Inferior parietal cortex (tissue), 1 donor: Measurements from ENCODE around the gene SETD6.

Experiments used
- DNase-seq: peaks from one replicate; pipeline ENCODE4 v3.0.0-alpha.2; 2016; ENCODE audit errors: extremely low spot score

Gene SETD6

GRCh38 chr16:58507963-58508670 lies 7.2 kb upstream of the SETD6 start:
- no peak for DNase-seq

- DNase-seq, result no peak
Measured at GRCh38 chr16:58508671-58509251, 6.6 kb upstream of the SETD6 start.

GRCh38 chr16:58509256-58510096 lies 5.8 kb upstream of the SETD6 start:
- DNase-seq, result no peak

GRCh38 chr16:58510097-58510775 lies 5.1 kb upstream of the SETD6 start:
- no peak for DNase-seq

- DNase-seq, result no peak
Measured at GRCh38 chr16:58510776-58511628, 4.3 kb upstream of the SETD6 start.

GRCh38 chr16:58511933-58512815 lies 3.1 kb upstream of the SETD6 start:
- DNase-seq, result peak; percentile 77

- no peak for DNase-seq
Measured at GRCh38 chr16:58513874-58514273, 1.4 kb upstream of the SETD6 start.

GRCh38 chr16:58515871-58516767 lies 802 bp downstream of the SETD6 start:
- DNase-seq, result no peak

GRCh38 chr16:58516768-58517107 lies 1.4 kb downstream of the SETD6 start:
- no peak for DNase-seq

GRCh38 chr16:58518083-58518979 lies 3.0 kb downstream of the SETD6 start:
- DNase-seq, result no peak

- DNase-seq, result no peak
Measured at GRCh38 chr16:58518980-58519368, 3.7 kb downstream of the SETD6 start.

GRCh38 chr16:58519707-58520106 lies 4.4 kb downstream of the SETD6 start:
- no peak for DNase-seq

GRCh38 chr16:58530179-58530578 lies 14.9 kb downstream of the SETD6 start:
- DNase-seq, result no peak

- no peak for DNase-seq
Measured at GRCh38 chr16:58532414-58532813, 17.1 kb downstream of the SETD6 start.

GRCh38 chr16:58533751-58534470 lies 18.6 kb downstream of the SETD6 start:
- no peak for DNase-seq

GRCh38 chr16:58535100-58535499 lies 19.8 kb downstream of the SETD6 start:
- DNase-seq, result no peak

GRCh38 chr16:58536278-58536677 lies 21.0 kb downstream of the SETD6 start:
- DNase-seq, result no peak
